Panc1 (cell line): Measurements from ENCODE around the gene SLC3A2. TPM values are rescaled to one million over a fixed set of nuclear protein-coding genes. Genes with fewer than 3 reads are reported as not detected.

ENCODE experiments used
- ATAC-seq: fragments of 200-7000 bp; cut with Tn5 transposase; 2 replicates; pipeline ENCODE4 v1.9.1; 2020; ENCODE audit warnings: mild to moderate bottlenecking, moderate library complexity
- BruUV-seq: library from RNA; stranded (reverse); fragments of 400-500 nt; replicated peaks from 2 replicates; lab custom pipeline; 2021; lab: Mats Ljungman, UMichigan
- CTCF ChIA-PET: fragments of 300-600 bp; sonication (Branson Sonifier 250); formaldehyde crosslinking; loops from one replicate; lab custom pipeline; 2022; ENCODE audit warnings: antibody characterized with exemption; lab: Charles Lee
- POLR2A ChIA-PET: fragments of 300-600 bp; sonication (Branson Sonifier 250); formaldehyde crosslinking; loops from one replicate; lab custom pipeline; 2022; ENCODE audit warnings: antibody characterized with exemption; lab: Charles Lee
- DNase-seq: peaks from one replicate; pipeline ENCODE4 v3.0.0-alpha.2; 2010; ENCODE audit warnings: low read depth, low spot score
- H3K27ac ChIP-seq: 2 replicates; pipeline ENCODE4 v1.5.1; 2011; ENCODE audit warnings: mild to moderate bottlenecking, low read length, inconsistent platforms
- H3K27me3 ChIP-seq: fragments of 200-500 bp; sonication (Bioruptor generic); 2 replicates; pipeline ENCODE4 v1.6.0; 2014; ENCODE audit warnings: low read length, inconsistent platforms; ENCODE audit not compliant: control insufficient read depth, insufficient read depth
- H3K36me3 ChIP-seq: fragments of 200-500 bp; sonication (Bioruptor generic); 2 replicates; pipeline ENCODE4 v1.5.1; 2014; ENCODE audit warnings: inconsistent platforms, mild to moderate bottlenecking, low read length, moderate library complexity; ENCODE audit not compliant: control insufficient read depth, insufficient read depth
- H3K4me1 ChIP-seq: 2 replicates; pipeline ENCODE4 v1.5.1; 2011; ENCODE audit warnings: inconsistent platforms, mild to moderate bottlenecking, low read length, moderate library complexity; ENCODE audit not compliant: control insufficient read depth, insufficient read depth
- H3K4me3 ChIP-seq, 2 experiments: 2 replicates each; pipeline ENCODE4 v1.5.1; 2011 to 2012; ENCODE audit warnings: low read depth in 2 of 2, low read length in 2 of 2, mild to moderate bottlenecking in 2 of 2, inconsistent platforms in 1 of 2, moderate library complexity in 1 of 2
- H3K9me3 ChIP-seq: fragments of 200-500 bp; sonication (Bioruptor generic); 2 replicates; pipeline ENCODE4 v1.5.1; 2014; ENCODE audit warnings: low read depth, mild to moderate bottlenecking, inconsistent platforms, low read length, moderate library complexity; ENCODE audit not compliant: control insufficient read depth, insufficient read depth
- POLR2AphosphoS5 ChIP-seq: IDR thresholded peaks from 2 replicates; pipeline ENCODE4 v1.6.1; 2012; ENCODE audit warnings: mild to moderate bottlenecking, low read depth, low read length, moderate library complexity
- SIN3A ChIP-seq: IDR thresholded peaks from 2 replicates; pipeline ENCODE4 v1.6.1; 2012; ENCODE audit warnings: low read depth, mild to moderate bottlenecking, low read length, moderate library complexity, borderline replicate concordance; ENCODE audit not compliant: insufficient read depth
- TCF7L2 ChIP-seq: IDR thresholded peaks from 2 replicates; pipeline ENCODE4 v1.6.1; 2011; ENCODE audit warnings: mild to moderate bottlenecking, low read depth, low read length, inconsistent platforms
- in situ Hi-C: cut with HindIII; loops from 2 replicates; pipeline ENCODE4 v1.10.0; 2016; ENCODE audit warnings: low sequenced_read_pairs, low pct_unique_long_range_greater_than_20kb
- intact Hi-C: fragments of 100-400 bp; cut with micrococcal nuclease; formaldehyde crosslinking; loops from one replicate; pipeline ENCODE4 v1.10.0; 2022; ENCODE audit not compliant: unreplicated experiment
- total RNA-seq: library from RNA; stranded (reverse); gene quantifications from one replicate; pipeline ENCODE4 v1.2.1, GENCODE V29; 2021; ENCODE audit not compliant: unreplicated experiment
- TF ChIP-seq, protein P1 (sequence below), 2 experiments: IDR thresholded peaks; 2 replicates each; pipeline ENCODE4 v1.6.1; 2011 to 2012; ENCODE audit warnings: low read depth in 2 of 2, control low read depth in 1 of 2, low read length in 1 of 2, mild to moderate bottlenecking in 1 of 2, moderate library complexity in 1 of 2; ENCODE audit not compliant: insufficient read depth in 1 of 2
- TF ChIP-seq, protein P2 (sequence below): fragments of 450-650 bp; IDR thresholded peaks from 2 replicates; pipeline ENCODE4 v1.5.1; 2017; ENCODE audit warnings: mild to moderate bottlenecking

SLC3A2 gene
- total RNA-seq, 1 experiment from 2014 or later: 184 TPM

DNA sequence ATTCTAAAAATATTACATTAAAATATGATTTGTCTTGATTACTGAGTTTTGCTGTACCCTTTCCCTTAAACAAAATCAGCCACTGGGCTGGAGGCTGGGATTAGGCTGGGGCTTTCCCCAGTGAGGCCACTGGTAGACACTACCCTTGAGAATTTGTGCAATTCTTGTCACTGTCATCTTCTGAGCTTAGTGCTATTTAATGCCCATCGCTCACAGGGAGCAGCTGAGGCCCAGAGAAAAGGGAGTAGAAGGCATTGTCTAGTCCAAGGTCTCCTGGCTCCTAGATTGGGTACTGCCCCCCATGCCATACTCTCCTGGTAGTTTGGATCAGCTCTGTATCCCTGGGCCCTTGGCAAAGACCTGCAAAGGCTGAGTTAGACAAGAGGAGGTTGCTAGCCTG, 33.7 kb downstream of the SLC3A2 start:
- no peaks in the 10 kb centered on the region for H3K9me3 ChIP-seq
- ChIA-PET POLR2A (no interaction called here), CTCF (interaction anchor here (0.7 kb wide), 2 partner anchors 25 to 61 kb away, joined by 3 to 4 read pairs; no protein-coding TSS in a partner anchor)
- H3K4me1 ChIP-seq: no peaks in the 10 kb centered on the region
- ATAC-seq (no peak), DNase-seq (no peak)
- no peak for TF ChIP-seq POLR2AphosphoS5
- TF ChIP-seq, protein P1, sequence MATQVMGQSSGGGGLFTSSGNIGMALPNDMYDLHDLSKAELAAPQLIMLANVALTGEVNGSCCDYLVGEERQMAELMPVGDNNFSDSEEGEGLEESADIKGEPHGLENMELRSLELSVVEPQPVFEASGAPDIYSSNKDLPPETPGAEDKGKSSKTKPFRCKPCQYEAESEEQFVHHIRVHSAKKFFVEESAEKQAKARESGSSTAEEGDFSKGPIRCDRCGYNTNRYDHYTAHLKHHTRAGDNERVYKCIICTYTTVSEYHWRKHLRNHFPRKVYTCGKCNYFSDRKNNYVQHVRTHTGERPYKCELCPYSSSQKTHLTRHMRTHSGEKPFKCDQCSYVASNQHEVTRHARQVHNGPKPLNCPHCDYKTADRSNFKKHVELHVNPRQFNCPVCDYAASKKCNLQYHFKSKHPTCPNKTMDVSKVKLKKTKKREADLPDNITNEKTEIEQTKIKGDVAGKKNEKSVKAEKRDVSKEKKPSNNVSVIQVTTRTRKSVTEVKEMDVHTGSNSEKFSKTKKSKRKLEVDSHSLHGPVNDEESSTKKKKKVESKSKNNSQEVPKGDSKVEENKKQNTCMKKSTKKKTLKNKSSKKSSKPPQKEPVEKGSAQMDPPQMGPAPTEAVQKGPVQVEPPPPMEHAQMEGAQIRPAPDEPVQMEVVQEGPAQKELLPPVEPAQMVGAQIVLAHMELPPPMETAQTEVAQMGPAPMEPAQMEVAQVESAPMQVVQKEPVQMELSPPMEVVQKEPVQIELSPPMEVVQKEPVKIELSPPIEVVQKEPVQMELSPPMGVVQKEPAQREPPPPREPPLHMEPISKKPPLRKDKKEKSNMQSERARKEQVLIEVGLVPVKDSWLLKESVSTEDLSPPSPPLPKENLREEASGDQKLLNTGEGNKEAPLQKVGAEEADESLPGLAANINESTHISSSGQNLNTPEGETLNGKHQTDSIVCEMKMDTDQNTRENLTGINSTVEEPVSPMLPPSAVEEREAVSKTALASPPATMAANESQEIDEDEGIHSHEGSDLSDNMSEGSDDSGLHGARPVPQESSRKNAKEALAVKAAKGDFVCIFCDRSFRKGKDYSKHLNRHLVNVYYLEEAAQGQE (IDR thresholded peaks at IDR 0.05; ENCODE audit: insufficient read depth in 1 of 2, low read depth in 2 of 2, low read length in 1 of 2): no peak
- TF ChIP-seq, protein P2, sequence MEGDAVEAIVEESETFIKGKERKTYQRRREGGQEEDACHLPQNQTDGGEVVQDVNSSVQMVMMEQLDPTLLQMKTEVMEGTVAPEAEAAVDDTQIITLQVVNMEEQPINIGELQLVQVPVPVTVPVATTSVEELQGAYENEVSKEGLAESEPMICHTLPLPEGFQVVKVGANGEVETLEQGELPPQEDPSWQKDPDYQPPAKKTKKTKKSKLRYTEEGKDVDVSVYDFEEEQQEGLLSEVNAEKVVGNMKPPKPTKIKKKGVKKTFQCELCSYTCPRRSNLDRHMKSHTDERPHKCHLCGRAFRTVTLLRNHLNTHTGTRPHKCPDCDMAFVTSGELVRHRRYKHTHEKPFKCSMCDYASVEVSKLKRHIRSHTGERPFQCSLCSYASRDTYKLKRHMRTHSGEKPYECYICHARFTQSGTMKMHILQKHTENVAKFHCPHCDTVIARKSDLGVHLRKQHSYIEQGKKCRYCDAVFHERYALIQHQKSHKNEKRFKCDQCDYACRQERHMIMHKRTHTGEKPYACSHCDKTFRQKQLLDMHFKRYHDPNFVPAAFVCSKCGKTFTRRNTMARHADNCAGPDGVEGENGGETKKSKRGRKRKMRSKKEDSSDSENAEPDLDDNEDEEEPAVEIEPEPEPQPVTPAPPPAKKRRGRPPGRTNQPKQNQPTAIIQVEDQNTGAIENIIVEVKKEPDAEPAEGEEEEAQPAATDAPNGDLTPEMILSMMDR: no peak
- TF ChIP-seq SIN3A: no peak
- no peak for TF ChIP-seq TCF7L2
- intact Hi-C loops (no loop called here), in situ Hi-C loops (no loop called here)
- BruUV-seq: no TSS peak
- H3K27ac ChIP-seq: no peak overlapping the region
- no peaks in the 10 kb centered on the region for H3K27me3 ChIP-seq
- no peak overlapping the region for H3K4me3 ChIP-seq
- H3K36me3 ChIP-seq: no peaks in the 10 kb centered on the region

DNA sequence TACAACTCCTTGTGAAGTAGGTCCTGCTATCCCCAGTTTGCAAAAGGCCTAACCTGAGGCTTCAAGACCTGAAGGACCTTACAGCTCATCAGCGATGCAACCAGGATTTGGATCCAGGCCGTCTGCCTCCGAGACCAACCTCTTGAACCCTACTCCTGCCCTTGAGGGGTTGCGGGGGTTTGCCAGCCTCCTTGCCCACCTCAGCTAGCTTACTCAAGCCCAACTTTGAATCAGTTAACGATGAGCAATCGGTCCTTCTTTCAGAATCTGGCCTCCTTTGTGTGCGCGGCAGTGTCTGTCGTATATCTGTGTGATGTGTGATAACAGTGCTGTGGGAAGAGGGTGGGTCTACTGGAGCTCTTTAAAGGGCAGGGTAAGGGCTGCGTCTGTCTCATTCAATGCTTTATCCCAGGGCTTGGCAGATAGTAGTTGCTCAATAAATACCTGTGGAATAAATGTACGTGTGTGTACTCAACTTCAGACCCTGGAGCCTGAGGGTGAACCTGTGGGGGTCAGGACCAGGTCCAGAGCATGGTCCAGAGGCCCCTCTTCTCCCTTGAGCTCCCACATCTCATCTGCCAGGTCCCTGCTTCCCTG, 37.3 kb downstream of the SLC3A2 start:
- Histone ChIP-seq H3K4me1 (no peaks in the 10 kb centered on the region), H3K27me3 (0 out of 2 replicates have a peak, but pooled peaks cover 2% of the 10 kb centered on the region), H3K9me3 (no peaks in the 10 kb centered on the region), H3K36me3 (no peaks in the 10 kb centered on the region), H3K4me3 (no peak overlapping the region), H3K27ac (no peak overlapping the region)
- BruUV-seq: no TSS peak
- DNase-seq (no peak), ATAC-seq (no peak)
- TF ChIP-seq, protein P1 (IDR thresholded peaks at IDR 0.05; ENCODE audit: insufficient read depth in 1 of 2, low read depth in 2 of 2, low read length in 1 of 2): no peak
- no peak for TF ChIP-seq POLR2AphosphoS5
- no peak for TF ChIP-seq TCF7L2
- TF ChIP-seq SIN3A: no peak
- TF ChIP-seq, protein P2: no peak
- CTCF ChIA-PET: no interaction called here
- intact Hi-C loops: no loop called here
- POLR2A ChIA-PET: no interaction called here
- in situ Hi-C loops: no loop called here
